Measurements from ENCODE around the gene COQ10B. TPM values are rescaled to one million over a fixed set of nuclear protein-coding genes. Genes with fewer than 3 reads are reported as not detected.
A peak's percentile ranks its signal among the peaks of the same experiment; 100 is the strongest.
"Not testable (repeated sequence)": the region's sequence is repeated elsewhere in the genome, so short reads cannot be mapped to it uniquely, and the experiment has no call there.

The COQ10B gene
- polyA plus RNA-seq, 1 donor = 10.3 TPM

DNA sequence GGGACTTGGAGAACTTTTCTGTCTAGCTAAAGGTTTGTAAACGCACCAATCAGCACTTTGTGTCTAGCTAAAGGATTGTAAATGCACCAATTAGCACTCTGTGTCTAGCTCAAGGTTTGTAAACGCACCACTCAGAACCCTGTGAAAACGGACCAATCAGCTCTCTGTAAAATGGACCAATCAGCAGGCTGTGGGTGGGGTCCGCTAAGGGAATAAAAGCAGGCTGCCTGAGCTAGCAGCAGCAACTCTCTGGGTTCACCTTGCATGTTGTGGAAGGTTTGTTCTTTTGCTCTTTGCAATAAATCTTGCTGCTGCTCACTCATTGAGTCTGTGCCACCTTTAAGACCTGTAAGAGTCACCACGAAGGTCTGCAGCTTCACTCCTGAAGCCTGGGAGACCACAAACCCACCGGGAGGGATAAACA lies 2.4 kb upstream of the COQ10B start:
- DNase-seq (ENCODE audit: low read depth) = not testable (repeated sequence)

DNA sequence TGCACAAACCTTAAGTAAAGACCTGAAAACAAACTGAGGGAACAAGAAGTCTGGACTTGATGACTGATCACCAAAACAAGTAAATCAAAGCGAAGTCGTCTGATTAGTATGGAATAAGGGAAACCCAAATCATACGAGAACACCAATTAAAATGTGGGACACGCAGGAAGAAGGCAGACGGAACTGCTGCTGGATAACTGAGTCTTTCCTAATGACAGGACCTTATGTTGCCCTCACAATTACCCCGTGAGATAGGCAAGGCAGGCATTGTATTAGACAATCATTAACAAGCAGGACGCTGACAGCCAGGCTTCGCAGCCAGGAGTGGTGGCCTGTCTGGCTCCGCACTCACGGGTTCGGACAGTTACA lies 614 bp upstream of the COQ10B start:
- DNase-seq (ENCODE audit: low read depth) = no peak

DNA sequence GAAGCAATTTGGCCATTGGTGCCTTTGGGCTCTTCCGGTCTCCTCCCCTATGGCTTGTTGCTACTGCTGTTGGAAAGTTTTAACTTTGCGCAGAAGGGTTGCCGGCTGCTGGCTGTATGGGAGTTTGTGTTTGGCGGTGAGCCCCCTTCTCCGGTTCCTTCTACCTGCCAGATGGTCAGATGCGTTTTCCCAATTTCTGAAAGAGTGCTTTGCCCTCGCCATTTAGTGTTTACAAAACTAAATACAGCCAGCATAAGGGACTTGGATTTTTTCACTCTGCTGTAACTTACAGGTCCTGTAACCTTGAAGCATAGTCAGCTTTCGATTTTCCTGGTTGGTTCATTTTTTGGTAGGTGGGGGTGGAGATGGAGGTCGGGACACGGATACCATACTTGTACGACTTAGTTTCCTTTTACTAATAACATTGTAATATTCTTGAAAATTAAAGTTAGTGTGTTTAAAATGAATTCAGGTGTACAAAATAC lies 604 bp downstream of the COQ10B start:
- DNase-seq (ENCODE audit: low read depth) = peak; percentile 70

DNA sequence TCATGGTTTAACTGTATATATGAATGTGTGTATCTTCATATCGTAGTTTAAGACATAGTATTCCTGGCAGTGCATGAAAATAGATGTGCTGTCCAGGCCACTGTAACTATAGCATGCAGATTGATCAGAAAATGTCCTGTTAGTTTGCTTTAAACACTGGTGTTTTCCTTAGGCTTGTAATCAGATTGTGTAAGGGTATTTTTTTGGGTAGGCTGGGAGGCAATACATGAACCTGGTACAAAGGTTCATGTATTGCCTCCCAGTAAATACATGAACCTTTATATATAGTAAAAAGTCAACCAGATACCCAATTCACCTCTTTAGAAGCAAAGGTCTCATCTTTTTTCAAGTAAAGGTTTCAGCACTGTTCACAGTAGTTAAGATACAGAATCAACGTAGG lies 1.6 kb downstream of the COQ10B start:
- DNase-seq (ENCODE audit: low read depth) = no peak

DNA sequence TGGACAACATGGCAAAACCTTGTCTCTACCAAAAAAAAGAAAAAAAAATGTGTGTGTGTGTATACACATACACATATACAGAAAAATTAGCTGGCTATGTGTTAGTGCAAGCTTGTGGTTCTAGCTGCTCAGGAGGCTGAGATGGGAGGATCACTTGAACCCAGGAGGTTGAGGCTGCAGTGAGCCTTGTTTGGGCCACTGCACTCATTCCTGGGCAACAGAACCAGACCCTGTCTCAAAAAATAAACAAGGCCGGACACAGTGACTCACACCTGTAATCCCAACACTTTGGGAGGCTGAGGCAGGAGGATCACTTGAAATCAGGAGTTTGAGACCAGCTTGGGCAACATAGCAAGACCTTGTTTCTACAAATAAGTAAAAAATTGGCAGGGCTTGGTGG lies 2.1 kb downstream of the COQ10B start:
- DNase-seq (ENCODE audit: low read depth) = no peak

DNA sequence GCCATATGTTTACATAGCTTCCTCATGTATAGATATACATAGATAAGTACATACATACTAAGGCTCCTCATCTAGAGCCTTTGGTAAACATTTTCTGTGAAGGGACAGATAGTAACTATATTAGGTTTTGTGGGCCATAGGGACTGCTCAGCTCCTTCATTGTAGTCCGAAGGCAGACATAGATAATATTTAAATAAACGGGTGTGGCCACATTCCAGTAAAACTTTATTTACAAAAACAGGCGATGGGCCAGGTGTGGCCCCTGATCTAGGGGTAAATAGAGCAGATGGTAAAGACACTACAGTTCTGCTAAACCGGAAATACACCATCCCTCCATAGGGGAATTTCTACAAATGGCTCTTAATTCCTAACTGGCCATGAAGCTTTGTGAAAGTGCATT lies 7.3 kb downstream of the COQ10B start:
- DNase-seq (ENCODE audit: low read depth) = no peak

DNA sequence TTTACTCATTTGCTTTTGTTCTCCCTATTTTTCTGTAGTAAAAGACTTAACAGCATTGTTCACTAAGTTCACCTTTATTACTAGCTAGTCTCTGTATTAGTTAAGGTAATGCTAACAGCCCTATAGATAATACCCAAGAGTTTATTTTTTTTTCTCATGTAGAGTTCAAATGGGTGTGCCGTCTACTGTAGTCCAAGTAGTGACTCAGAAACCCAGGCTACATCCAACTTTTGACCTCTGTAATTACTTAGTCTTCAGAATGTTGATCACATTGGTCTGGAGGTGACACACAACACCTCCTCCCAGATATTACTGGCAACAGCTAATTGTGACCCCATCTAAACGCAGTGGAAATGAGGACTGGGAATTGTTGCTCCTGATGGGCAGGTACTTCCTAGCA lies 7.7 kb downstream of the COQ10B start:
- no peak for DNase-seq (ENCODE audit: low read depth)

DNA sequence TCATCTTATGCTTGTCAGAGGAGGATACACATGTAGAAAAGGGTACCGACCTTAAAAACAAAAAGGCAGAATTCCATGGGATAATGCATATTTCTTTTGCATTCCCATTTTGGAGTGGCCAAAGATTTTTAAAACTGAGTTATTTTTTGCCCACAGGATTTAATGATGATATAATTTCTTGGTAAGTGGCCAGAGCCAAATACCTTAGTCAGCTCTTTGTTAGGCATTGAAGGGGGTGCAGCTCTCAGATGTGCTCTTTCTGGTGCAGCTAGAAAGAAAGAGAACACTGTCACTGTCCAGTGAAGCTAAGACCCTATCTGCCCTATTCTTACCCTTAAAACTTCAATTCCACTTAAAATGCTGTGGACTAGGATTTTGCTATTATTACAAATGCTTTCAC lies 10.8 kb downstream of the COQ10B start:
- DNase-seq (ENCODE audit: low read depth) = no peak

DNA sequence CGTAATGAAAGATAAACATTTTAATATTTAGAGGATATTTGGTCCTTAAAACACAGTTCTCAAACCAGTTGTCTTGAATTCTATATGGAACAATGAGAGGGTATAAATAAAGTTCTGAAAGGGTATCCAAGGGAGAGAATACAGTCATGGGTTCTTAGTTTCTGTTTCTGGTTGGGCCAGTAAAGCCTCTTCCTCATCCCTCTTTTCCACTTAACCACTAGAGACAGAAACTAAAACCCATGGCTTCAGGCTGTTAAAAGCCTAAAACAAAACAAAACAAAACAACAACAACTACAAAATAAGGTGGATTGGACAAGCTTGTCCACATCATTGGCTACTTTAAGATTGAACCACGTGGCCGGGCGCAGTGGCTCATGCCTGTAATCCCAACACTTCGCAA lies 18.8 kb downstream of the COQ10B start:
- DNase-seq (ENCODE audit: low read depth) = no peak

DNA sequence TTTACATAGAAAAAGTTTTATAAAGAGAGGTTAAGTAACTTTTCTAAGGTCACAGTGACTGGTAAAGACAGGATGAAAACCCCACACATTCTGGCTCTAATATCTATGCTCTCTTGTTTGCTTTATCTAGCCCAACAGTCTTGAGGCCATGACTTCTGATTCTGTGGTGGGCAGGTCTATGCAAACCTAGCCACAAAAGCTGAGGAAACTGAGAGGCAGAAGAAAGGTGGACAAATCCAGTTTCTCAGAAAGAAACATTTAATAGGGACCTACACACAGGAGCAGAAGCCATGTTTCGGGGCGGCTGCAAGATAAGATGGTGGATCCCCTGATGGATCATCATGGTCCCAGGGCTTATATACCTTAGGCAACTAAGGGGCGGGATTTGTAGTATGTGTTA lies 24.4 kb downstream of the COQ10B start:
- no peak for DNase-seq (ENCODE audit: low read depth)

DNA sequence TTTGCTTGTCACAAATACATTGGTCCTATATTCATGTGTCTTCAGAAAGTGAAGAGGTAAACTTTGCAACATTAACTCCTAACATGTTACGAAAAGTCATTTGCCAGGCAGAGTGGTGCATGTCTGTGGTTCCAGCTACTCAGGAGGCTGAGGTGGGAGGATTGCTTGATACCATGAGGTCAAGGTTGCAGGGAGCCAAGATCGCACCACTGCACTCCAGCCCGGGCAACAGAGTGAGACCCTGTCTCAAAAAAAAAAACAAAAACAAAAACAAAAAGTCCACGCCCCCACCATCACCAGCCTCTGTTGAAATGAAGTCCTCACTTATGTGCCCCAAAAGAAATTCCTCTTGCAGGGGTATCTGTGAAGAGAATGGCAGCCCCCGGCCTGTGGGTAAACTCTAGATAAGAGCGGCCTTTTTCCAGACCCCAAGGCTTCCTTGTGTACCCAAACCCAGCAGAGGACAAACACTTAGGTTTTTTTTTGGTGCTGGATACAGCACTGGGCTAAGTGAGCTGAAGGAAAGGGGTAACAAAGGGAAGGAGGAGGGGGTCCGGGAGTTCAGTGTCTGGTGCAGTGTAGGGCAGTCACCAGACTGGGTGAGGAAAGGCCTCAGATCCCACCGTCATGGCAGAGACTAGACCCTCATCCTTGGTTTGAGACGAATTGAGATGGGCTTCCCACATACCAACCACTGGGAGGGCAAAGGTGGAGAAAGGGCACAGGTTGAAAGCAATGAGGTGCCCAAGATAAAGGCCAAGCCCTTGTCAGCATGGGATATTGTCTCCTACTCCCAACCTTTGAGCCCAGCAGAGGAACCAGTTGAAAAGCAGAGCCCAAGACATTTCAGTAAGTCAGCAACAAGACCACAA lies 27.0 kb downstream of the COQ10B start:
- DNase-seq (ENCODE audit: low read depth) = no peak

DNA sequence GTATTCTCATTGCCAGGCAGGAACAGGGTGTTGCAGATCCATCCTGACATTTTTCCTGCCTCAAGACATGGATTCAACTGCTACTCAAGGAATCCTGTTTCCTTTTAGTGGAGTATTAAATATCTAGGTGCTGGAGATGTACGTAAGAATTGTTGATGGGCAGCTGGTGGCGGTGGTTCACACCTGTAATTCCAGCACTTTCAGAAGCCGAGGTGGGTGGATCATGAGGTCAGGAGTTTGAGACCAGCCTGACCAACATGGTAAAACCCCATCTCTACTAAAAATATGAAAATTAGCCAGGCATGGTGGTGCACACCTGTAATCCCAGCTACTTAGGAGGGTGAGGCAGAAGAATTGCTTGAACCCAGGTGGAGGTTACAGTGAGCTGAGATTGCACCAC lies 30.9 kb downstream of the COQ10B start:
- DNase-seq (ENCODE audit: low read depth) = not testable (repeated sequence)

DNA sequence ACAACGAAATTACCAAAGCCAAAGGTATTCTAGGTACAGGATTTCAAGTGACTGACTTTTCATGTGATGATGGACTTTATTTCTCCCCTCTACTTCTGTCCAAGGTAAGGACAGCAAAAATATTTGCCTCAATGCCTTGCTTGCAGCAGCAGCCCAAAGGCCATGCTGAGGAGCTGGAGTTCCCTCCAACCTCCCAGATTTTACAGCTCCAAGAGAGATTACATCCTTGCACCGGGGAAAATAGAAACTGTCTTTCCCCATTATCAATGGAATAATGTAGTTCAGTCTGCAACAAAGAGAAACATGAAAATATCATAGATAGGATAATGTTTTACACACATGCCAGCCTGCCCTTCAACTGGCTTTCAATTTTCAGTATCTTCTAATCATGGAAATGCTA lies 32.8 kb downstream of the COQ10B start:
- DNase-seq (ENCODE audit: low read depth) = no peak

DNA sequence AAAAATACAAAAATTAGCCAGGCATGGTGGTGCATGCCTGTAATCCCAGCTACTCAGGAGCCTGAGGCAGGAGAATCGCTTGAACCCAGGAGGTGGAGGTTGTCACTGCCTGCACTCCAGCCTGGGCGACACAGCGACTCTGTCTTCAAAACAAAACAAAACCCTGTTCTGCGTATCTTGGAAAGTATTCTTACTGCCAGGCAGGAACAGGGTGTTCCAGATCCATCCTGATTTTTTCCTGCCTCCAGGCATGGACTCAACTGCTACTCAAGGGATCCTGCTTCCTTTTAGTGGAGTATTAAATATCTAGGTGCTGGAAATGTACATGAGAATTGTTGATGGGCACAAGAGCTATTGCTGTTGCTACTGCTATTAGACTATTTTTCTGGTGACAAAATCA lies 34.0 kb downstream of the COQ10B start:
- DNase-seq (ENCODE audit: low read depth) = no peak

DNA sequence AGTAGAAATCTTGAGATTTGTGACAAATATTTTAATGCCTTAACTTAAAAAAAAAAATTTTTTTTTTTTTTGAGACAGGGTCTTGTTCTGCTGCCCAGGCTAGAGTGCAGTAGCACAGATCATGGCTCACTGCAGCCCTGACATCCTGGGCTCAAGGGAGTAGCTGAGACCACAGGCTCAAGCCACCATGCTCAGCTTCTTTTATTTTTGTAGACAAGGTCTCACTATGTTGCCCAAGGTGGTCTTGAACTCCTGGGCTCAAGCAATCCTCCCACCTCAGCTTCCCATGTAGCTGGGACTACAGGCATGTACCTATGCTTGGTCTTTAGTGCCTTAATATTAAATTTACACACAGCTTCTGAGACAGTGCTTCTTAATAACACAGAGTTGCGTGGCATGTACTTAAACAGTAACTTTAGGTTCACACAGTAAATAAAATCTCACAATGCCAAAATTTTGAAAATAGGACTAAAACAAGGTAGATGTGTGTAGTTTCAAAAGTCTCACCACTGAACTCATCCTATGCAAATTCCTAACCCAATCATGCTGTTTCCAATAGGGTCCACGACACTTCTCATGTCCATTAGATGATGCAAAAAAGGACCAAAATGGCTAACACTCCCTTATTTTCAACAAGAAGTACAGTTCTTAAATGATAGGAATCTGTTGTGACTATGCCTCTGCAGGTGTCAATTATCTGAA lies 42.2 kb downstream of the COQ10B start:
- no peak for DNase-seq (ENCODE audit: low read depth)

DNA sequence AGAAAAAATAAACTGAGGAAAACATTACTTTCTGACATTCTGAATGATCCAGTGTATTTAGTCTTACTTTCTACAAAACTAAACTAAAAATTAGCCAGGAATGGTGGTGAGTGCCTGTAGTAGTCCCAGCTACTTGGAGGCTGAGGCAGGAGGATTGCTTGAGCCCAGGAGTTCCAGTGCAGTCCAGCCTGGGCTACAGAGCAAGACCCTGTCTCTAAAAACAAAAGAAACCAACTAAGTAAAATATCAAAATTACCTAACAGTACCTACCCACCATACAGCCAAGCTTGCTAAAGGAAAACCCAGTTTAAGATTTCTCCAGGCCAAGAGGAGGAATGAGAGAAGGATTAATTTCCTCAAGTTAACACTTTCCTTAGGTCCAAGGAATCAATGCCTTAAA lies 43.3 kb downstream of the COQ10B start:
- no peak for DNase-seq (ENCODE audit: low read depth)

DNA sequence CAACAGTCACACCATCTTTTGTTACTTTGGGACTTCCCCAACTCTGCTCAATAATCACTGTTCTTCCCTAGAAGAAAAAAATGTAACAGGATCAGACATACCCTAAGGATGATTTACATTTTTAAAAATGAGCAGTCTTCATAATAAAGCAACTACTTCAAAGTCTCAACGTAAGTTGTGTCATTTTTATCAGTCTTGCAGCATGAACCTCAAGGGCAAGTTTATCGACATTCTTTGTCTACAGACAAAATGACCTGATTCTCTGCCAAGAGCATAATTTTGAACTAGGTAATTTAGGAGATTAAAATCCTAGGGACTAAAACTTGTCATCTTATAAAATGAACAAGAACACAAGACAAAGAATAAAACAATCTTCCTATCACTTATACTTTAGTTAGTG lies 44.0 kb downstream of the COQ10B start:
- no peak for DNase-seq (ENCODE audit: low read depth)

DNA sequence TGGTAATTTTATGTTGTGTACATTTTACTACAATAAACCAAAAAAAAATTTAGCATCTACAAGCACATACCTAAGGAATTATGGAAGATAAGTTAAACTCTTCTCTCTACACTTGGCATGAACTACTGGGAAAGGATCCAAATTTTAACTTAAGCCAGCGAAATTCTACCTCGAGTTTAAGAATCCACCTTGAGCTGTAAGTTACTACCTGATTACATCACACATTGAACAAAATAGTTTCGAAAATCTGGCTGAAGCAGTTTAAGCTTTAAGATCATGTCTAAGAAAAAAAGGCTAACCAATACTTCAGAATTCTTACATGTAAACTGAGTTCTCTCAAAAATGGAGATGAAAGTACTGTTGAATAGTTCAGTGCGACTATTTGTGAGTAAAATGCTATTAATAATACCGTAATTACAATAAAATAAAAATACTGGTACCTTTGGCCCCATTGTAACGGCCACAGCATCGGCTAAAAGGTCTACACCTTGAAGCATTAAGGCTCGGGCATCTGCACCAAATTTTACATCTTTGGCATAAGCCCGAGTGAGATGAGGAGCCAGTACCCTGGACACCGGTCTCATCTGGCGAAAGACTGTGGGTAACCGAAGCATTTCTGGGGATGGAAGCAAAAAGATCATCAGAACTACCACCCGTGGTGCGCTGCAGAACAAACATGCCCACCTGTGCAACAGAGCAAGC lies 45.0 kb downstream of the COQ10B start:
- DNase-seq (ENCODE audit: low read depth) = no peak

DNA sequence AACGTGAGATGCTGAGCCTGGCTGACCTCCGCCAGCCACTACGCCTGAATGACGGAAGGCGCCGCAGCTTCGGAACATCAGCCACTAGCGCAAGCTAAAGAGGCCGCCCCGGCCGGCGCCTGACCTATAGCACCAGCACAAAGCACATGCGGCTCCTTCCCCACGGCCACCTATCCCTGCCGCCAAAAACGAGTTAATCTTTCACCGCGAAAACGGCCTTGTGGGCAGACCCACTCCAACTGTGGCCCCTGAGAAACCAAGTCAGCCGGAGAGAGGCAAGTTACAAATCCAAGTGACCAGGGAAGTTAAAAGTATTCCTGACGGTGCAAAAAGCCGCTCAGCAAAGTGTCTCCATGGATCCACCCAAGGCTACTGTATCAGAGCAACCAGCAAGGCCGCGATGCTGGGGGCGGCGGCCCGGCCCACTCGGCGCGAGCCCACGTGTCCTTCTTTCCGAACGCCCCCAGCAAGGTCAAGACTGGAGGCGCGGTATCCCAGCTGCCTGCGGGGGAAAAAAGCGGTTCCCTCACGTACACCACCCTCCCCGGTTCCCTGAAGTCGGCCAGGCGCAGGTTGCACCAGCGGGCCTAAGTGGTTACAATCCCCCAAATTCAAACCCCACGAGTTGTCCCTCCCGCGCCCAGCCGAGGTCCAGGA lies 45.7 kb downstream of the COQ10B start:
- DNase-seq (ENCODE audit: low read depth) = no peak

DNA sequence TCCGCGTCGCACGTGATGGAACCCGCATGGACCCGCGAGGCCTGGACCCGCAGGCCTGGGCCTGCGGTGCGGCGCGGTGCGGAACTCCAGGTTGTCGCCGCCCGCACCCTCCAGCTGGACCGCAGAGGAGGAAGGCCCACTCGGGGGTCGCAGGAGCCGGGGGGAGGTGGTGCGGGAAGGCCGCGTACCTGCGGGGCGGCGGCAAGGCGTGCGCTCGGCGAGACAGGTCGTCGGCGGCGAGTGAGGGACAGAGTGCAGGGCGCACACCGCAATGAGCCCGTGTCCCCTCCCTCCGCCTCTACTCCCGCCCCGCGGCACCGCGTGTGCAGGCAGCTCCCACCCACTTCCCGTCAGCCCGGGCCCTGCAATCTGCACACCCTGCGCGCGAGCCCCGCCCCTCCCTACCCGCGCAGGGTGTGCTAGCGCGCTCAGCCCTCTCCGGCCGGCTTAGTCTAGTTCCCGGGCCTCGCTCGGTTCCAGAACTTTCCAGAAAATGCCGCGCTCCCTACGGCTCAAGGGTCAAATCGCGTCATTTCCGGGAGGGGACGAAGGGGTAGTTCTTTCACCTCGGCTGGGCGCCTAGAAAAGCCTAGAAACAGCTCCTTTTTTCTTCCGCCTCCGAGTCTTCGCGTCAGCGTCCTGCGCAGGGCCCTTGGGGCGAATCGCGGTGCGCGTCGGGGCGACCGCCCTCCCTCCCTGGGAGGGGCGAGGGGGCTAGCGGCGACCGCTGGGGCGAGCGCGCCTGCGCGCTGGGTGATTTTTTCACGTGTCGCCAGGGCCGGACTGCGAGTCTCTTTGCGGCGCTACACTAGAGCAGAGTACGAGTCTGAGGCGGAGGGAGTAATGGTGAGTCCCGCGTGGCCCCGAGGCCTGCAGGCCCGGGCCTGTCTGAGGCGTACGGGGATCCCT lies 46.5 kb downstream of the COQ10B start, which contains the start of the genes HSPD1 and HSPE1:
TSS of gene HSPD1 (minus strand) at position 247 of the 909 bp plus-strand sequence. CDS start 992 bp downstream, outside the sequence.
TSS of gene HSPE1 (plus strand) at position 786 of the 909 bp plus-strand sequence. CDS start at position 844, 58 bp downstream.
- DNase-seq (ENCODE audit: low read depth) = peak; percentile 98
